ENCODE results near the gene TACR1.

Gene TACR1

DNA sequence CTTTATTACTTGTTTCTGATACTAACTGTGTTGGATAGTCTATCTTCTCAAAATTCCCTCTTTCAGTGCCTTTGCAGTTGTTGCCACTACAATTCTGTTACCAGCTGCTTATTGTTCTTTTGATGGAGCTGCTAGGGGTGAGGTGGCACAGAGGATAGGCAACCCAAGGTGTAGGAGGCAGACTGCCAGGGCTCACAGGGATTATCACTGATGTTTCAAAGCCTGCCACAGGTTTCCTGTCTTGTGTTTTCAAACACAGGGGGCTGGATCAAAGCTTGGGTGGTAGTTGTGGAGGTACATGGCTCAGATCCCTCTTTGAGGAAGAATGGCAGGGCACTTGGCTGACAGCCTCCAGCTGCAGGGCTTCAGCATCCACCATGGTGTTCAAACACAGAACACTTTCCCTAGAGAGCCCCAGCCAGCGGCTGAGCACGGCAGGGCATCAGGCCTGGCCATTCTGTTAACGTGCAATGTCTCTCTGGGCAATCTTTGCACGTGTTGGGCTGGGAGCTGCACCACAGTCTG, 153.7 kb downstream of the TACR1 start:
- no peak for DNase-seq

- DNase-seq: no peak
These were observed 155.0 kb downstream of the TACR1 start for GRCh38 chr2:75044291-75044690.

DNA sequence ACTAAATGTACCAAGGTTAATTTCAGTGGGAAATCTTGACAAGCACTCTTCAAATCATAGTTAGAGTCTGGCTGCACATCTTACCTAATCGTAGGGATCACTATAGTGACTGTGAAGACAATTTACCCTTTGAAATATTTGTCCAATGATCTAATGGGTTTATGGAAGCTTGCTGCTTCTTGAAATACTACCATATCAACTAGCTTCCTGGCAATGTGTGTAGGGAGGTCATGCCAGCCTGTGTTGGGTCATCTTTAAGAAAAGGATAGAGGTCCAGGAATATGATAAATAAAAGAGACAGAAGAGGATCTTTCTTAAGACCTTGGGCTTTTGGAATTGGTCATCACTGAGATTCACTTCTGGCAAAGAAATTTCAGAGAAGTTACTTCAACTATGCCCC, 156.5 kb downstream of the TACR1 start:
- no peak for DNase-seq

DNA sequence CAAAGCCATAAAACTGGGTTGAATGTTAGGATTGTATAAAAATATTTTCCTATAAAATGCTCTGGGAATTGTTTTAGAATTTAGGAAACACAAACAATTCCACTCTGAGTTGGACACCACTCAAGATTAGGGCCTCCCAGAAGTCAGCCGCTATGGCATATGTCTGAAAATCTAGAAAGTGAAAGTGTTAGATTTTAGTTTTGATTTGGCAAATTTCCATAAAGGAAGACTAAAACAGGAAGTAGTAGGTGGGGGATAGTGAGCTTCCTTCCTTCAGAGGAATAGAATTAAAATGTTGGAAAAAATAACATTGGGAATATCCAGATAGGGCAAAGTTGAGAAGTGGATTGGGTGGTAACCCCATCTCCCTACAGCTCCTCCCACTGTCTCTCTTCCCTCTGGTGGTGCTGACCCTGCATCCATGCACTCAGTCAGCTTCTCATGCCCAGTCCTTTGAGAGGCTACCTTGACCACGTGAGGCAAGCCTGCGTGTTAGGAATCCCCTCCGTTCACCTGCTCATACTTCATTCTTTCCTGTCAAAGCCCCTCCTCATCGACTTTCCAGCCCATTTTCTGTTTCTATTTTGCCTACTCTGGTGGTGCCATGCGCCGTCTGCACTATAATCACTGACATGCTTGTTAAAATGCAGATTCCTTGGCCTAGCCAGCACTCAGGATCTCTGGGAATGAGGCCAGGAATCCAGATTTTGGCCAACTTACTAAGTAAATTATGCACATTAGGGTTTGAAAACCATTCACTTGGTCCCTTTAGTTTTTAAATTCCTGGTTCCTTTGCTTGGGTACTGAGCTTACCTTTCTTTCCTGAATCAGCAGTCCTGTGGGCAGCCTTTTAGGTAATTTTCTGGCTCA, 157.4 kb downstream of the TACR1 start:
- no peak for DNase-seq

DNA sequence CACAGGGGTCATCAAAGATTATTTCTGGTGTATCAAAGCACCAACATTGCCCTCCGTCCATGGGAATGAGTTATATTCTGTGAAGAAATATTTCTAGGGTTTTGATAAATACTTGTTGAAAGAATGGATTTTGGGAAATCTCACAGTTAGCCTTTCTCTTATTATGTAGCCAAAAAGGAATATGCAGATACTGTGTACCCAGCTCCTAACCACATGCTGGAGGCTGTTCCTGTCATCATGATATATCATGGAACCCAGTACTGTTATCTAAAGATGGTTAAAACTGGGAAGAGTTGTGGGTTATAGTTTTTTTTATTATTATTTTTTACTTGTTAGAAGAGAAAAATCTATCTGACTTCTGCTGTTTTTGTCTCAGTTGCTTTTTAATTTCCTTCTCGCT, 158.1 kb downstream of the TACR1 start:
- DNase-seq: no peak

GRCh38 chr2:75035444-75036353, 163.6 kb downstream of the TACR1 start:
- no peak for DNase-seq

DNA sequence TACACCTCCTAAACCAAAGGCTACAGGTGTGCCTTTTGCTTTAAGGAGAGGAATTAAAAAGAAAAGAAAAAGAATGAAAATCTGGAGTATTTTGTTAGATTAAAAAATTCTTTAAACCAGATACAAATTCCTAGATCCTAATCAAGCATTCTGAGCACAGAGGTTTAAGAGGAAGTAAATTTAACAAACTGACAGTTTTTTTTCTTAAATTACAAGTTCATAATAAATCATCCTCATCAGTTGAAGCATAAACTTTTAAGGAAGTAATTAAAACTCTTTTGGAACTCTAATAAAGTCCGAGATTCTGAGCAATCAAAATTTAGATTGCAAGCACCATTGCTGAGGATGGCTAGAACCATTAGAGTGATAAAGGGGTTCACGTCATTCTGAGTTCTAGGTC, 165.8 kb downstream of the TACR1 start:
- DNase-seq: no peak

- no peak for DNase-seq
These were observed 167.2 kb downstream of the TACR1 start for GRCh38 chr2:75031906-75032803.

GRCh38 chr2:75031171-75031570, 168.1 kb downstream of the TACR1 start:
- DNase-seq: no peak

DNA sequence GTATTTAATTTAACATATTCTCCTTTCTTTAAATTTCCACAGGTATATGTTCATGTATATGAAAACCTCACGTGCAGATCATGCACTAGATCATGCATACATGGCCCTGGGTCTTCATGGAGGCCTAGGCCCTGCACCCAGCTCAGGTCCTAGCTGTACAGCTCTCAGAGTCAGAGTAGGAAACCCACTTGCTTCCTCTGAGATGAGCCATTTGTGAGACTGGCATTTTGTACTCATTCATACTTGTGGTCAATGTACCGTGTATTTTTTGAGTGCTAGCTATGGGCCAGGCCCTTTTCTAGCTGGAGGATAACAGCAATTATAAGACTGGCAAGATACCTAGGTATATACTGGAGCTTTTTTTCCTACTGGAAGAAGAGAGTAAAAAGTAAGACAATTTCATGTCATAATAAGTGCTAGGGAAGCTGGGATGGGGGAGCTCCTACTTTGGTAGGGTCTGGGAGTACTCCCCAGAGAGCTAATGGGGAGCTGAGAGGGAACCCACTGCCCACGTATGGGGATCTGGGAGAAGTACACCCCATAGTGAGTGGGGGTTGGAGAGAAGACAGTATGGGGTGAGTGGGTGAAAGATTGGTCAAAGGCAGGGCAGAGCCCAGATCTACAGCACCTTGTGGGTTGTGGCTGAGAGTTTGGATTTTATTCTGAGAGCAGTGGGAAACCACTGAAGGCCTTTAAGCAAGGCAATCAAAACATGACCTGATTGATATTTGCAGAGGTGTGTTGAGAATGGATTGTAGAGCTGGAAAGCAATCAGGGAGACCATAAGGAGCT, 168.9 kb downstream of the TACR1 start:
- no peak for DNase-seq

GRCh38 chr2:75027886-75028285, 171.4 kb downstream of the TACR1 start:
- no peak for DNase-seq

- DNase-seq: no peak
These were observed 173.5 kb downstream of the TACR1 start for GRCh38 chr2:75025633-75026380.

- DNase-seq: no peak
These were observed 174.1 kb downstream of the TACR1 start for GRCh38 chr2:75025216-75025615.

GRCh38 chr2:75023666-75024455, 175.5 kb downstream of the TACR1 start:
- DNase-seq: peak in 1 of 3 experiments; percentile 52

- no peak for DNase-seq
These were observed 176.8 kb downstream of the TACR1 start for GRCh38 chr2:75022516-75022915.

DNA sequence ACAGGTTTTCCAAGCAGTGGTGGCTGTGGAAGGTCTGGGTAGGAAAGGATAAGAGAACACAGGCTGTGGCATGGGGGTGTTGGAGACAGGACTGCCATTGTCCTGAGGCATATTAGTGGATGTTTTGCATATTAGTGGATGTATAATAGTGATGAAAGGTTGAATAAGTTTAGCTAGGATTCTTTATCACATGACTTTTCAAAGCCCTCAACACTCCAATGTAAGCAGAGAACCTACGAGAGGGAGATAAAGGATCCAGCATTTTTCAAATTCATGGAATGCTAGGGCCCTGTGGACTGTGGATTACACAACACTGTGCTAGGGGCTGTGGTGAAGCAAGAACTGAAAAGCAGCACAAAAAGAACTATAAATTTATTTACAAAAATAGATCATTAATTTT, 177.6 kb downstream of the TACR1 start:
- DNase-seq: no peak

- DNase-seq: no peak
These were observed 178.8 kb downstream of the TACR1 start for GRCh38 chr2:75020476-75020875.

DNA sequence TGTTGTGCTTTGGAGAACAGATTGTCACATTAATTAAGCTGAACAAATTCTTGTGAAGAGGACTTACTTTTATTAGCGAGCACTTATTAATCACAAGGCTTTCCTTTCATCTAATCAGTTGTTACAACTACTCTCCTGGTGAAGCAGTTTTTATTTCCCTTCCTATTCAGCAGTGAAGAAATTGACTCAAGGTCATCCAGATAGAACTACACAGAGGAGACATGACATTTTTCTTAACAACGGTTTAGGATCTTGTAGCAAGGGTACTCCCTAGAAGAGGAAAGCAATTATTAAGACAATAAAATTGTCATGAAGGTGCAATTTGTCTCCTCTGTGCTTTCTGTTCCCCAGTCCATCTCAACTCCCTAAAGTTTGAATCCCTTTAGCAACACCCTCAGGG, 179.5 kb downstream of the TACR1 start:
- DNase-seq: no peak

DNA sequence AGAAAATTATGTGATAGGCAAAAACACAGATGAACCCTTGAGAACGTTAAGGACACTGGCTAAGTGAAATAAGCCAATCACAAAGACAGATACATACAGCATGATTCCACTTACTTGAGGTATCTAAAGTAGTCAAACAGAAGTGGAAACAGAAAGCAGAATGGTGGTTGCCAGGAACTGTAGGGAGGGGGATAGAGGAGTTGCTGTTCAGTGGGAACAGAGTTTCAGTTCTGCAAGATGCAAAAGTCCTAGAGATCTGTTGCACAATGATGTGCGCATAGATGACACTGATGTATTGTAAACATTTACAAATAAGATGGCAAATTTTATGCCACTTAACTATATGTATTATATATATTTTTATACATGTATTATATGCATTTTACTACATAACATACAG, 181.2 kb downstream of the TACR1 start:
- no peak for DNase-seq

GRCh38 chr2:75012080-75012479, 187.2 kb downstream of the TACR1 start:
- DNase-seq: no peak
